HS-5 (cell line): ENCODE measurements around the gene HES1.

Experiments
- DNase-seq: peaks from one replicate; pipeline ENCODE4 v3.0.0-alpha.2; 2012; ENCODE audit warnings: low read depth

The HES1 gene

GRCh38 chr3:194102436-194102835 is 33.5 kb upstream of the HES1 start:
- DNase-seq: no peak

- DNase-seq: no peak
Observed at GRCh38 chr3:194103505-194103904, 32.4 kb upstream of the HES1 start.

- no peak for DNase-seq
Observed at GRCh38 chr3:194103983-194104751, 31.8 kb upstream of the HES1 start.

- no peak for DNase-seq
Observed at GRCh38 chr3:194105292-194105691, 30.7 kb upstream of the HES1 start.

GRCh38 chr3:194107107-194107506 is 28.8 kb upstream of the HES1 start:
- DNase-seq: no peak

- no peak for DNase-seq
Observed at GRCh38 chr3:194109192-194109863, 26.6 kb upstream of the HES1 start.

GRCh38 chr3:194110483-194110882 is 25.5 kb upstream of the HES1 start:
- no peak for DNase-seq

- no peak for DNase-seq
Observed at GRCh38 chr3:194111336-194111735, 24.6 kb upstream of the HES1 start.

- no peak for DNase-seq
Observed at GRCh38 chr3:194112120-194113106, 23.5 kb upstream of the HES1 start.

GRCh38 chr3:194114123-194114522 is 21.8 kb upstream of the HES1 start:
- DNase-seq: no peak

GRCh38 chr3:194117104-194117845 is 18.7 kb upstream of the HES1 start:
- no peak for DNase-seq

GRCh38 chr3:194118920-194119319 is 17.0 kb upstream of the HES1 start:
- DNase-seq: no peak

- DNase-seq: no peak
Observed at GRCh38 chr3:194119831-194120590, 15.9 kb upstream of the HES1 start.

- DNase-seq: no peak
Observed at GRCh38 chr3:194120789-194121770, 14.9 kb upstream of the HES1 start.

- DNase-seq: no peak
Observed at GRCh38 chr3:194121891-194122631, 13.9 kb upstream of the HES1 start.

GRCh38 chr3:194123726-194124125 is 12.2 kb upstream of the HES1 start:
- DNase-seq: no peak

GRCh38 chr3:194124193-194124592 is 11.8 kb upstream of the HES1 start:
- no peak for DNase-seq

GRCh38 chr3:194125442-194125841 is 10.5 kb upstream of the HES1 start:
- DNase-seq: no peak

GRCh38 chr3:194126790-194127189 is 9.2 kb upstream of the HES1 start:
- DNase-seq: no peak
